IMR-90 (cell line): ENCODE data around the gene CYP4F2. TPM values are rescaled to one million over a fixed set of nuclear protein-coding genes. Genes with fewer than 3 reads are reported as not detected.

Source experiments
- ATAC-seq: fragments of 200-7000 bp; cut with Tn5 transposase; 2 replicates; pipeline ENCODE4 v1.9.1; 2020; ENCODE audit warnings: low read depth, mild to moderate bottlenecking, moderate library complexity
- BruUV-seq: library from RNA; stranded (reverse); fragments of 400-500 nt; replicated peaks from 2 replicates; lab custom pipeline; 2021; lab: Mats Ljungman, UMichigan
- CTCF ChIA-PET: fragments of 300-600 bp; formaldehyde crosslinking; extraction: SDS; loops from one replicate; lab custom pipeline; 2021; ENCODE audit warnings: antibody characterized with exemption; lab: Yijun Ruan, JAX
- POLR2A ChIA-PET: fragments of 300-600 bp; sonication (Branson Sonifier 250); formaldehyde crosslinking; loops from one replicate; lab custom pipeline; 2022; ENCODE audit warnings: antibody characterized with exemption; ENCODE audit not compliant: unreplicated experiment; lab: Charles Lee
- DNase-seq: peaks from one replicate; pipeline ENCODE4 v3.0.0; 2013
- H2AFZ ChIP-seq: replicated peaks from 2 replicates; pipeline ENCODE3; 2013; ENCODE audit warnings: low read length, mild to moderate bottlenecking; ENCODE audit not compliant: poor library complexity
- H2AK5ac ChIP-seq: 2 replicates; pipeline ENCODE4 v1.6.1; 2013; ENCODE audit warnings: low read depth, low read length, inconsistent platforms
- H2AK9ac ChIP-seq: replicated peaks from 2 replicates; pipeline ENCODE3; 2013; ENCODE audit warnings: mild to moderate bottlenecking, low read depth, low read length, moderate library complexity; ENCODE audit not compliant: poor library complexity
- H2BK120ac ChIP-seq: 2 replicates; pipeline ENCODE4 v1.6.1; 2013; ENCODE audit warnings: low read depth, low read length, inconsistent platforms
- H2BK15ac ChIP-seq: 3 replicates; pipeline ENCODE4 v1.6.1; 2013; ENCODE audit warnings: low read depth, low read length, inconsistent platforms
- H2BK20ac ChIP-seq: 2 replicates; pipeline ENCODE4 v1.6.1; 2013; ENCODE audit warnings: low read depth, mild to moderate bottlenecking, inconsistent platforms, low read length, moderate library complexity
- H2BK5ac ChIP-seq: 2 replicates; pipeline ENCODE4 v1.6.1; 2013; ENCODE audit warnings: mild to moderate bottlenecking, low read depth, low read length, inconsistent platforms; ENCODE audit not compliant: poor library complexity, severe bottlenecking
- H3K14ac ChIP-seq: replicated peaks from 2 replicates; pipeline ENCODE4 v1.6.1; 2013; ENCODE audit warnings: low read depth, low read length, inconsistent platforms
- H3K18ac ChIP-seq: 2 replicates; pipeline ENCODE4 v1.6.1; 2013; ENCODE audit warnings: low read depth, low read length, control low read depth
- H3K23ac ChIP-seq: 2 replicates; pipeline ENCODE4 v1.6.1; 2013; ENCODE audit warnings: low read depth, low read length, inconsistent platforms
- H3K27ac ChIP-seq: 2 replicates; pipeline ENCODE4 v1.5.1; 2013; ENCODE audit warnings: mild to moderate bottlenecking, control low read depth, low read length; ENCODE audit not compliant: insufficient read depth
- H3K27me3 ChIP-seq: 2 replicates; pipeline ENCODE4 v1.6.1; 2013; ENCODE audit warnings: low read length; ENCODE audit not compliant: control insufficient read depth, insufficient read depth
- H3K36me3 ChIP-seq: 2 replicates; pipeline ENCODE4 v1.6.1; 2013; ENCODE audit warnings: low read length, mixed read lengths; ENCODE audit not compliant: control insufficient read depth, insufficient read depth
- H3K4ac ChIP-seq: 2 replicates; pipeline ENCODE4 v1.6.1; 2013; ENCODE audit warnings: low read depth, low read length, inconsistent platforms
- H3K4me1 ChIP-seq: 2 replicates; pipeline ENCODE4 v1.6.1; 2013; ENCODE audit warnings: low read length, mixed read lengths; ENCODE audit not compliant: control insufficient read depth, insufficient read depth
- H3K4me2 ChIP-seq: 2 replicates; pipeline ENCODE4 v1.6.1; 2013; ENCODE audit warnings: low read depth, mild to moderate bottlenecking, control low read depth, low read length, moderate library complexity
- H3K4me3 ChIP-seq: 2 replicates; pipeline ENCODE4 v1.5.1; 2013; ENCODE audit warnings: low read depth, mild to moderate bottlenecking, control low read depth, low read length, moderate library complexity; ENCODE audit not compliant: insufficient read depth
- H3K56ac ChIP-seq: 2 replicates; pipeline ENCODE4 v1.6.1; 2013; ENCODE audit warnings: low read length, inconsistent platforms; ENCODE audit not compliant: insufficient read depth; ENCODE audit errors: extremely low read depth
- H3K79me1 ChIP-seq, 2 experiments: 2 replicates each; pipeline ENCODE4 v1.6.1; 2013; ENCODE audit warnings: low read length in 2 of 2, inconsistent platforms in 1 of 2, low read depth in 1 of 2
- H3K9ac ChIP-seq: 2 replicates; pipeline ENCODE4 v1.6.1; 2013; ENCODE audit warnings: low read depth, low read length, control low read depth
- H3K9me1 ChIP-seq: 2 replicates; pipeline ENCODE4 v1.6.1; 2013; ENCODE audit warnings: low read length, inconsistent platforms; ENCODE audit not compliant: insufficient read depth
- H3K9me3 ChIP-seq: 2 replicates; pipeline ENCODE4 v1.6.1; 2013; ENCODE audit warnings: low read length; ENCODE audit not compliant: control insufficient read depth, insufficient read depth
- H4K20me1 ChIP-seq: 2 replicates; pipeline ENCODE4 v1.6.1; 2013; ENCODE audit warnings: low read length, inconsistent platforms; ENCODE audit not compliant: insufficient read depth
- H4K5ac ChIP-seq: 2 replicates; pipeline ENCODE4 v1.6.1; 2013; ENCODE audit warnings: mild to moderate bottlenecking, low read depth, low read length, control low read depth
- H4K8ac ChIP-seq, 2 experiments: 2 replicates each; pipeline ENCODE4 v1.6.1; 2013; ENCODE audit warnings: low read depth in 2 of 2, low read length in 2 of 2, control low read depth in 1 of 2, inconsistent platforms in 1 of 2
- H4K91ac ChIP-seq: 2 replicates; pipeline ENCODE4 v1.6.1; 2013; ENCODE audit warnings: low read depth, low read length, inconsistent platforms; ENCODE audit not compliant: insufficient read depth
- FOS ChIP-seq: fragments of 150-350 bp; IDR thresholded peaks from 2 replicates; pipeline ENCODE4 v1.6.1; 2016; ENCODE audit warnings: low read depth, low read length
- MXI1 ChIP-seq: IDR thresholded peaks from 2 replicates; pipeline ENCODE4 v1.6.1; 2012; ENCODE audit warnings: low read depth, mild to moderate bottlenecking, low read length, moderate library complexity, borderline replicate concordance
- RFX5 ChIP-seq: IDR thresholded peaks from 2 replicates; pipeline ENCODE4 v1.8.0; 2012; ENCODE audit warnings: low read depth, mild to moderate bottlenecking, low read length, moderate library complexity
- WGBS, 2 experiments: methylation state at CpG; one replicate each; pipeline versions ENCODE4 v1.1.5 to v1.1.7; 2013; ENCODE audit warnings: missing lambda C conversion rate in 2 of 2; ENCODE audit not compliant: insufficient read length in 1 of 2; ENCODE audit errors: extremely low coverage in 2 of 2; 5-methylcytosine and 5-hydroxymethylcytosine counted together
- dilution Hi-C: fragments of 300-500 bp; cut with HindIII; formaldehyde crosslinking; loops from one replicate; pipeline ENCODE4 v1.14.3; 2018; ENCODE audit warnings: low sequenced_read_pairs; ENCODE audit not compliant: unreplicated experiment
- in situ Hi-C: fragments of 300-500 bp; cut with MboI; formaldehyde crosslinking; loops from 3 replicates; pipeline ENCODE4 v1.14.3; 2019; ENCODE audit warnings: low sequenced_read_pairs, inconsistent platforms, mixed read lengths
- intact Hi-C: fragments of 100-400 bp; cut with micrococcal nuclease; formaldehyde crosslinking; loops from 2 replicates; pipeline ENCODE4 v1.10.0; 2022
- polyA plus RNA-seq, 3 experiments: library from polyadenylated mRNA; depleted of rRNA; stranded (reverse); fragments of >200 nt; gene quantifications; 2 replicates each; pipeline ENCODE4 v1.2.3, GENCODE V29; 2012; ENCODE audit warnings: low replicate concordance in 1 of 3
- total RNA-seq: library from RNA; depleted of rRNA; stranded (reverse); fragments of >200 nt; gene quantifications from 2 replicates; pipeline ENCODE4 v1.2.3, GENCODE V29; 2012

CYP4F2 gene
- total and polyA plus RNA-seq, 2 of the 4 experiments (the other 2 are of a cell fraction), result not detected

DNA sequence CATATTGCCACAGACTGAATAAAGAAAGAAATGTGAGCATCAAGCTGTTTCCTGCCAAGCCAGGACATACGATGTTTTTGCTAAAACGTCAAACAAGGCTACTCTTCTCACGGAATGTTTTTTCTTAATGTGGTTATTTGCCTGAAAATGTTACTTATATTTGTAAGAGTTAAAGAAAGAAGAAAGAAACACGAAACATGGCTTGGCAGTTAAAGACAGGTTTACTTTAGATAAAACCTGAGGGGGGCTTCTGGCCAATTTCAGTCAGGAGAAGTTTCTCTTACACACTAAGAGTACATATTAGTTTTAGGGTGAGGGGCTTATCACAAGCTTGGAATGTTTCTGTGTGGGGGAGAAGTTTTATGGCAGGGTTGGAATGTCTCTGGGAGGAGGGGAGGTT is 46.5 kb upstream of the CYP4F2 start:
- no peak overlapping the region for H2BK20ac ChIP-seq
- H3K18ac ChIP-seq, result no peak overlapping the region

More for the DNA sequence above, 46.5 kb upstream of the CYP4F2 start:
- no peak overlapping the region for H3K23ac ChIP-seq
- in situ Hi-C loops, result no loop called here
- H3K27ac ChIP-seq, result no peak overlapping the region
- H4K5ac ChIP-seq, result no peak overlapping the region
- H2AFZ ChIP-seq, result no peak overlapping the region
- H3K4ac ChIP-seq, result no peak overlapping the region
- H4K20me1 ChIP-seq, result no peaks in the 10 kb centered on the region
- no peak overlapping the region for H3K4me2 ChIP-seq
- TF ChIP-seq MXI1 (no peak), FOS (no peak), RFX5 (no peak)
- H3K56ac ChIP-seq, result no peak overlapping the region
- ATAC-seq (no peak), DNase-seq (no peak)
- H3K27me3 ChIP-seq, result no peaks in the 10 kb centered on the region
- no peak overlapping the region for H3K14ac ChIP-seq
- no peak overlapping the region for H4K91ac ChIP-seq
- no peak overlapping the region for H2AK9ac ChIP-seq
- H2BK15ac ChIP-seq, result no peak overlapping the region
- ChIA-PET CTCF (no interaction called here), POLR2A (no interaction called here)
- dilution Hi-C loops, result no loop called here
- BruUV-seq, result no TSS peak
- no peaks in the 10 kb centered on the region for H3K4me1 ChIP-seq
- H3K9me3 ChIP-seq, result peaks cover 7% of the 10 kb centered on the region
- H3K9me1 ChIP-seq, result no peaks in the 10 kb centered on the region
- no peak overlapping the region for H3K4me3 ChIP-seq
- no peaks in the 10 kb centered on the region for H3K36me3 ChIP-seq
- no peak overlapping the region for H2BK5ac ChIP-seq
- no peak overlapping the region for H4K8ac ChIP-seq
- H3K79me1 ChIP-seq, result no peaks in the 10 kb centered on the region
- no CpG with 5 or more reads among the region's 4 CpGs for WGBS, 2 experiments
- H2BK120ac ChIP-seq, result no peak overlapping the region
- intact Hi-C loops, result no loop called here
- H2AK5ac ChIP-seq, result no peak overlapping the region
- no peak overlapping the region for H3K9ac ChIP-seq
